Measurements from ENCODE around the gene FAAP20. TPM values are rescaled to one million over a fixed set of nuclear protein-coding genes. Genes with fewer than 3 reads are reported as not detected.

The FAAP20 gene
- total and polyA plus RNA-seq, 9 of the 15 experiments (the other 6 are each of a cell fraction or from before 2014, with no cell fraction given): 0.58 to 143 (median 9.9) TPM

- DNase-seq (ENCODE audit: extremely low read depth in 1 of 4, low spot score in 3 of 4) (peak in 2 of 4 experiments; percentile 52 to 54), ATAC-seq (peak; percentile 29; the same call in 2 of the 3 replicates), FAIRE-seq (no peak)
- Histone ChIP-seq H3K4me3 (no peak overlapping the region), H3K36me3 (ENCODE audit: control insufficient read depth, insufficient read depth, low read length) (no peaks in the 10 kb centered on the region), H2AFZ (ENCODE audit: low read depth, low read length) (no peak overlapping the region), H3K4me1 (replicated peaks in 1 of 2; ENCODE audit: control insufficient read depth in 2 of 2, insufficient read depth in 2 of 2, low read length in 2 of 2) (peaks cover 0 to 31% of the 10 kb centered on the region in 2 experiments; a peak in 2 of 5 replicates), H3K9me3 (replicated peaks; ENCODE audit: control insufficient read depth, insufficient read depth, low read depth, low read length) (peaks cover 10% of the 10 kb centered on the region), H3K9me1 (ENCODE audit: control insufficient read depth, insufficient read depth, low read length) (no peaks in the 10 kb centered on the region), H3K9ac (ENCODE audit: insufficient read depth in 1 of 2, low read depth in 2 of 2, low read length in 2 of 2) (no peak overlapping the region), H3K27me3 (ENCODE audit: control insufficient read depth in 2 of 2, insufficient read depth in 2 of 2, low read length in 2 of 2) (peaks cover 54 to 96% of the 10 kb centered on the region in 2 experiments), H4K20me1 (replicated peaks; ENCODE audit: control insufficient read depth, insufficient read depth, low read length) (no peaks in the 10 kb centered on the region), H3K4me2 (ENCODE audit: insufficient read depth, low read length) (no peak overlapping the region), H3K27ac (ENCODE audit: extremely low read depth, low read depth, low read length) (no peak overlapping the region), H3K79me2 (ENCODE audit: control insufficient read depth, insufficient read depth, low read length) (no peaks in the 10 kb centered on the region)
- ChIA-PET CTCF (ENCODE audit: low intra/inter-chr PET ratio) (no interaction called here), POLR2A (interaction anchor here (1.0 to 2.3 kb wide), 3 partner anchors 9 to 16 kb away, joined by 3 to 5 read pairs (median 3); no protein-coding TSS in a partner anchor)
- no peak for TF ChIP-seq BACH1 (tag; IDR thresholded peaks at IDR 0.05)
- no peak for TF ChIP-seq ZBTB8A (IDR thresholded peaks at IDR 0.05; ENCODE audit: partially characterized antibody)
- no peak for TF ChIP-seq SPI1 (IDR thresholded peaks at IDR 0.05; ENCODE audit: borderline replicate concordance, low read depth, low read length)
- no peak for TF ChIP-seq ATF3 (IDR thresholded peaks at IDR 0.05)
- no peak for TF ChIP-seq ATF3 (CRISPR knock-in tag; conservative IDR thresholded peaks at IDR 0.05)
- TF ChIP-seq RREB1 (CRISPR knock-in tag; IDR thresholded peaks at IDR 0.05): no peak
- no peak for TF ChIP-seq TCF15 (CRISPR knock-in tag; IDR thresholded peaks at IDR 0.05)
- TF ChIP-seq BRD4 (IDR thresholded peaks at IDR 0.05): no peak
- no peak for TF ChIP-seq BCOR (IDR thresholded peaks at IDR 0.05)
- BruUV-seq (replicated peaks): no TSS peak
- WGBS (ENCODE audit: insufficient coverage, low coverage, missing lambda C conversion rate): 11% methylated on average over 19 of the region's 19 CpGs
- in situ Hi-C loops (cut with MboI) (no loop called here), intact Hi-C loops (cut with micrococcal nuclease) (no loop called here)
Observed at GRCh38 chr1:2165646-2166045, 28.9 kb downstream of the FAAP20 start.
